HepG2 (cell line): ENCODE measurements around the gene KLHDC2. TPM values are rescaled to one million over a fixed set of nuclear protein-coding genes. Genes with fewer than 3 reads are reported as not detected.

ENCODE experiments used
- ATAC-seq: fragments of 200-7000 bp; cut with Tn5 transposase; 3 replicates; pipeline ENCODE4 v1.9.1; 2020; ENCODE audit warnings: mild to moderate bottlenecking, moderate library complexity
- BruUV-seq: library from RNA; stranded (reverse); fragments of 400-500 nt; replicated peaks from 2 replicates; lab custom pipeline; 2021; lab: Mats Ljungman, UMichigan
- CTCF ChIA-PET: fragments of 300-600 bp; formaldehyde crosslinking; extraction: SDS; loops from one replicate; lab custom pipeline; 2021; ENCODE audit warnings: low total read pairs, inconsistent platforms, low intra/inter-chr PET ratio; lab: Yijun Ruan, JAX
- POLR2A ChIA-PET: fragments of 350-600 bp; sonication (Branson Sonifier 250); formaldehyde crosslinking; loops from one replicate; lab custom pipeline; 2020; ENCODE audit warnings: antibody characterized with exemption, inconsistent platforms; lab: Yijun Ruan, JAX
- DNase-seq: peaks from one replicate; pipeline ENCODE4 v3.0.0-alpha.2; 2015; ENCODE audit warnings: low spot score
- FAIRE-seq: peaks from 3 replicates; lab custom pipeline; 2011; peaks lifted over from hg19 to GRCh38; lab: Jason Lieb, UNC
- H2AFZ ChIP-seq: one replicate; pipeline ENCODE4 v1.6.1; 2011; ENCODE audit warnings: low read length, inconsistent platforms
- H3K27ac ChIP-seq: fragments of 300-600 bp; 3 replicates; pipeline ENCODE4 v1.8.0; 2011; ENCODE audit warnings: mixed run types, mild to moderate bottlenecking, mixed read lengths, low read length, inconsistent platforms; ENCODE audit not compliant: insufficient read depth; ENCODE audit errors: extremely low read length
- H3K27me3 ChIP-seq, 2 experiments: fragments of 200-600 bp in 1 of 2; 2 replicates in 1 of 2; 3 replicates in 1 of 2; pipeline versions ENCODE4 v1.6.0 to v1.8.0; 2011; ENCODE audit warnings: low read length in 2 of 2, mild to moderate bottlenecking in 2 of 2, moderate library complexity in 2 of 2, inconsistent platforms in 1 of 2; ENCODE audit not compliant: insufficient read depth in 2 of 2, control insufficient read depth in 1 of 2
- H3K36me3 ChIP-seq, 2 experiments: fragments of 200-600 bp in 1 of 2; replicated peaks in 1 of 2; 2 replicates in 1 of 2; 3 replicates in 1 of 2; pipeline versions ENCODE4 v1.5.1 to v1.8.0; 2011; ENCODE audit warnings: low read length in 2 of 2, inconsistent platforms in 1 of 2; ENCODE audit not compliant: insufficient read depth in 2 of 2, control insufficient read depth in 1 of 2
- H3K4me1 ChIP-seq: 2 replicates; pipeline ENCODE4 v1.5.1; 2012; ENCODE audit warnings: low read length, inconsistent platforms; ENCODE audit not compliant: insufficient read depth
- H3K4me2 ChIP-seq: 2 replicates; pipeline ENCODE4 v1.6.0; 2011; ENCODE audit warnings: low read depth, low read length, inconsistent platforms
- H3K4me3 ChIP-seq, 3 experiments: fragments of 200-600 bp in 1 of 3; sonication (generic), shearing (Covaris generic) in 1 of 3; replicated peaks in 1 of 3; 2 replicates each; pipeline ENCODE4 v1.5.1; 2011 to 2016; ENCODE audit warnings: low read length in 3 of 3, inconsistent platforms in 2 of 3, low read depth in 2 of 3, mild to moderate bottlenecking in 2 of 3, control low read depth in 1 of 3, mixed read lengths in 1 of 3; ENCODE audit not compliant: insufficient read depth in 1 of 3
- H3K79me2 ChIP-seq: one replicate; pipeline ENCODE4 v1.6.1; 2011; ENCODE audit warnings: low read length, inconsistent platforms; ENCODE audit not compliant: insufficient read depth
- H3K9ac ChIP-seq: 2 replicates; pipeline ENCODE4 v1.6.0; 2011; ENCODE audit warnings: mild to moderate bottlenecking, low read depth, low read length, inconsistent platforms; ENCODE audit not compliant: insufficient read depth
- H3K9me3 ChIP-seq: 2 replicates; pipeline ENCODE4 v1.5.1; 2012; ENCODE audit warnings: mild to moderate bottlenecking, low read length
- H4K20me1 ChIP-seq: 2 replicates; pipeline ENCODE4 v1.6.0; 2011; ENCODE audit warnings: inconsistent platforms, mild to moderate bottlenecking, low read length, moderate library complexity; ENCODE audit not compliant: insufficient read depth
- ATF4 ChIP-seq, 2 experiments: fragments of 450-650 bp in 1 of 2; sonication (generic) in 1 of 2; formaldehyde crosslinking; IDR thresholded peaks; 2 replicates each; pipeline versions ENCODE4 v1.5.0 to v1.8.0; 2020 to 2022; ENCODE audit warnings: mild to moderate bottlenecking in 1 of 2, missing genetic modification reagents in 1 of 2
- KDM3A ChIP-seq: IDR thresholded peaks from 2 replicates; pipeline ENCODE4 v1.6.1; 2018; ENCODE audit warnings: low read depth, missing compliant biosample characterization
- MATR3 ChIP-seq: sonication (generic); formaldehyde crosslinking; IDR thresholded peaks from 2 replicates; pipeline ENCODE4 v1.4.0; 2020; ENCODE audit warnings: missing genetic modification reagents
- MTF2 ChIP-seq: sonication (generic); formaldehyde crosslinking; IDR thresholded peaks from 2 replicates; pipeline ENCODE4 v1.5.0; 2020; ENCODE audit warnings: missing genetic modification reagents, borderline replicate concordance
- NR2F6 ChIP-seq, 2 experiments: IDR thresholded peaks; 2 replicates each; pipeline ENCODE4 v1.6.1; 2016; ENCODE audit warnings: antibody characterized with exemption in 1 of 2, mild to moderate bottlenecking in 1 of 2
- SNAPC5 ChIP-seq: sonication (generic); formaldehyde crosslinking; IDR thresholded peaks from 2 replicates; pipeline ENCODE4 v1.8.1; 2023; ENCODE audit warnings: mild to moderate bottlenecking, missing genetic modification reagents, borderline replicate concordance
- SUZ12 ChIP-seq: fragments of 150-350 bp; IDR thresholded peaks from 2 replicates; pipeline ENCODE4 v1.6.1; 2014; ENCODE audit warnings: low read depth, low read length
- ZBTB42 ChIP-seq: sonication (generic); formaldehyde crosslinking; IDR thresholded peaks from 2 replicates; pipeline ENCODE4 v1.5.0; 2020; ENCODE audit warnings: mild to moderate bottlenecking, missing genetic modification reagents
- ZKSCAN5 ChIP-seq: sonication (generic); formaldehyde crosslinking; IDR thresholded peaks from 2 replicates; pipeline ENCODE4 v1.5.1; 2020; ENCODE audit warnings: mild to moderate bottlenecking, missing genetic modification reagents
- ZNF256 ChIP-seq: sonication (generic); formaldehyde crosslinking; conservative IDR thresholded peaks from 2 replicates; pipeline ENCODE4 v1.4.0; 2020; ENCODE audit warnings: missing genetic modification reagents
- ZNF496 ChIP-seq: sonication (generic); formaldehyde crosslinking; IDR thresholded peaks from 2 replicates; pipeline ENCODE4 v1.8.1; 2023; ENCODE audit warnings: mild to moderate bottlenecking, moderate library complexity, missing genetic modification reagents; ENCODE audit not compliant: insufficient replicate concordance
- ZNF570 ChIP-seq: sonication (generic); formaldehyde crosslinking; IDR thresholded peaks from 2 replicates; pipeline ENCODE4 v1.4.0; 2020; ENCODE audit warnings: mild to moderate bottlenecking, missing genetic modification reagents, borderline replicate concordance
- ZNF577 ChIP-seq: sonication (generic); formaldehyde crosslinking; IDR thresholded peaks from 2 replicates; pipeline ENCODE4 v1.4.0; 2020; ENCODE audit warnings: mild to moderate bottlenecking, low read depth, missing genetic modification reagents, borderline replicate concordance
- WGBS: methylation state at CpG from one replicate; pipeline ENCODE4 v1.1.6; 2017; ENCODE audit warnings: low lambda C conversion rate; 5-methylcytosine and 5-hydroxymethylcytosine counted together
- in situ Hi-C: cut with HindIII; loops from 2 replicates; pipeline ENCODE4 v1.10.0; 2017; ENCODE audit warnings: low pct_unique_long_range_greater_than_20kb; ENCODE audit not compliant: extremely low pct_ligation_motif_present
- intact Hi-C: fragments of 100-400 bp; cut with micrococcal nuclease; formaldehyde crosslinking; loops from one replicate; pipeline ENCODE4 v1.10.0; 2022; ENCODE audit not compliant: unreplicated experiment
- polyA plus RNA-seq, 8 experiments: library from polyadenylated mRNA; depleted of rRNA in 3 of 8; stranded (reverse) in 7 of 8; unstranded in 1 of 8; fragments of >200 nt; fragmentation: Illumina TruSeq in 4 of 8; extraction: Trizol in 4 of 8; gene quantifications; 2 replicates each; pipeline versions ENCODE4 v1.2.1 to v1.2.3, GENCODE V29; 2011 to 2016; ENCODE audit warnings: low read depth in 4 of 8, missing spikeins in 1 of 8, mixed read lengths in 1 of 8; ENCODE audit not compliant: insufficient read depth in 1 of 8
- total RNA-seq, 5 experiments: library from RNA; depleted of rRNA; stranded (reverse); fragments of >200 nt; fragmentation: Illumina TruSeq; extraction: Trizol; gene quantifications; 2 replicates each; pipeline ENCODE4 v1.2.3, GENCODE V29; 2016; ENCODE audit warnings: low read depth in 1 of 5
- TF ChIP-seq, protein P1 (sequence below): IDR thresholded peaks from 2 replicates; pipeline ENCODE4 v1.6.1; 2016; ENCODE audit warnings: low read depth, borderline replicate concordance
- TF ChIP-seq, protein P2 (sequence below): sonication (generic); formaldehyde crosslinking; conservative IDR thresholded peaks from 2 replicates; pipeline ENCODE4 v1.4.0; 2020; ENCODE audit warnings: missing genetic modification reagents
- TF ChIP-seq, protein P3 (sequence below): sonication (generic); formaldehyde crosslinking; IDR thresholded peaks from 2 replicates; pipeline ENCODE4 v1.4.0; 2020; ENCODE audit warnings: mild to moderate bottlenecking, missing genetic modification reagents

KLHDC2 gene
- total and polyA plus RNA-seq, 2 of the 13 experiments (the other 11 are each of a cell fraction or from before 2014, with no cell fraction given): 95.5 to 170 TPM

- no peaks in the 10 kb centered on the region for H3K79me2 ChIP-seq
- H3K4me2 ChIP-seq: no peak overlapping the region
- TF ChIP-seq ZNF570 (CRISPR knock-in tag) (no peak), KDM3A (CRISPR knock-in tag) (no peak), SNAPC5 (no peak), MTF2 (CRISPR knock-in tag) (no peak), ZNF577 (CRISPR knock-in tag) (no peak), NR2F6 (IDR thresholded peaks at IDR 0.05) (no peak), NR2F6 (CRISPR knock-in tag; IDR thresholded peaks at IDR 0.05) (no peak), ZBTB42 (CRISPR knock-in tag) (no peak), ATF4 (CRISPR knock-in tag; IDR thresholded peaks at IDR 0.05) (no peak), MATR3 (CRISPR knock-in tag) (no peak), ZKSCAN5 (CRISPR knock-in tag) (no peak), SUZ12 (no peak), ZNF256 (CRISPR knock-in tag) (no peak), ZNF496 (CRISPR knock-in tag) (no peak)
- TF ChIP-seq, protein P1, sequence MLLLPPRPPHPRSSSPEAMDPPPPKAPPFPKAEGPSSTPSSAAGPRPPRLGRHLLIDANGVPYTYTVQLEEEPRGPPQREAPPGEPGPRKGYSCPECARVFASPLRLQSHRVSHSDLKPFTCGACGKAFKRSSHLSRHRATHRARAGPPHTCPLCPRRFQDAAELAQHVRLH (CRISPR knock-in tag): no peak
- TF ChIP-seq, protein P2, sequence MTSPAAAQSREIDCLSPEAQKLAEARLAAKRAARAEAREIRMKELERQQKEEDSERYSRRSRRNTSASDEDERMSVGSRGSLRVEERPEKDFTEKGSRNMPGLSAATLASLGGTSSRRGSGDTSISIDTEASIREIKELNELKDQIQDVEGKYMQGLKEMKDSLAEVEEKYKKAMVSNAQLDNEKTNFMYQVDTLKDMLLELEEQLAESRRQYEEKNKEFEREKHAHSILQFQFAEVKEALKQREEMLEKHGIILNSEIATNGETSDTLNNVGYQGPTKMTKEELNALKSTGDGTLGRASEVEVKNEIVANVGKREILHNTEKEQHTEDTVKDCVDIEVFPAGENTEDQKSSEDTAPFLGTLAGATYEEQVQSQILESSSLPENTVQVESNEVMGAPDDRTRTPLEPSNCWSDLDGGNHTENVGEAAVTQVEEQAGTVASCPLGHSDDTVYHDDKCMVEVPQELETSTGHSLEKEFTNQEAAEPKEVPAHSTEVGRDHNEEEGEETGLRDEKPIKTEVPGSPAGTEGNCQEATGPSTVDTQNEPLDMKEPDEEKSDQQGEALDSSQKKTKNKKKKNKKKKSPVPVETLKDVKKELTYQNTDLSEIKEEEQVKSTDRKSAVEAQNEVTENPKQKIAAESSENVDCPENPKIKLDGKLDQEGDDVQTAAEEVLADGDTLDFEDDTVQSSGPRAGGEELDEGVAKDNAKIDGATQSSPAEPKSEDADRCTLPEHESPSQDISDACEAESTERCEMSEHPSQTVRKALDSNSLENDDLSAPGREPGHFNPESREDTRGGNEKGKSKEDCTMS: no peak
- TF ChIP-seq, protein P3, sequence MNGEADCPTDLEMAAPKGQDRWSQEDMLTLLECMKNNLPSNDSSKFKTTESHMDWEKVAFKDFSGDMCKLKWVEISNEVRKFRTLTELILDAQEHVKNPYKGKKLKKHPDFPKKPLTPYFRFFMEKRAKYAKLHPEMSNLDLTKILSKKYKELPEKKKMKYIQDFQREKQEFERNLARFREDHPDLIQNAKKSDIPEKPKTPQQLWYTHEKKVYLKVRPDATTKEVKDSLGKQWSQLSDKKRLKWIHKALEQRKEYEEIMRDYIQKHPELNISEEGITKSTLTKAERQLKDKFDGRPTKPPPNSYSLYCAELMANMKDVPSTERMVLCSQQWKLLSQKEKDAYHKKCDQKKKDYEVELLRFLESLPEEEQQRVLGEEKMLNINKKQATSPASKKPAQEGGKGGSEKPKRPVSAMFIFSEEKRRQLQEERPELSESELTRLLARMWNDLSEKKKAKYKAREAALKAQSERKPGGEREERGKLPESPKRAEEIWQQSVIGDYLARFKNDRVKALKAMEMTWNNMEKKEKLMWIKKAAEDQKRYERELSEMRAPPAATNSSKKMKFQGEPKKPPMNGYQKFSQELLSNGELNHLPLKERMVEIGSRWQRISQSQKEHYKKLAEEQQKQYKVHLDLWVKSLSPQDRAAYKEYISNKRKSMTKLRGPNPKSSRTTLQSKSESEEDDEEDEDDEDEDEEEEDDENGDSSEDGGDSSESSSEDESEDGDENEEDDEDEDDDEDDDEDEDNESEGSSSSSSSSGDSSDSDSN (CRISPR knock-in tag): no peak
- no peaks in the 10 kb centered on the region for H3K9me3 ChIP-seq
- H3K4me1 ChIP-seq: peaks cover 11% of the 10 kb centered on the region
- intact Hi-C loops (no loop called here), in situ Hi-C loops (no loop called here)
- no peaks in the 10 kb centered on the region for H3K27me3 ChIP-seq
- H2AFZ ChIP-seq: no peak overlapping the region
- WGBS: 98% methylated on average over 3 of the region's 3 CpGs
- H4K20me1 ChIP-seq: no peaks in the 10 kb centered on the region
- peaks cover 14 to 61% of the 10 kb centered on the region in 2 experiments for H3K36me3 ChIP-seq
- no peak overlapping the region for H3K27ac ChIP-seq
- ChIA-PET POLR2A (no interaction called here), CTCF (no interaction called here)
- ATAC-seq (no peak), DNase-seq (no peak), FAIRE-seq (no peak)
- H3K9ac ChIP-seq: no peak overlapping the region
- no peak overlapping the region for H3K4me3 ChIP-seq
- no TSS peak for BruUV-seq
These were observed 48.9 kb downstream of the KLHDC2 start for GRCh38 chr14:49816844-49817243.
